ENCODE data around the gene LRPAP1.
"Not testable (repeated sequence)": the region's sequence is repeated elsewhere in the genome, so short reads cannot be mapped to it uniquely, and the experiment has no call there.

DNA sequence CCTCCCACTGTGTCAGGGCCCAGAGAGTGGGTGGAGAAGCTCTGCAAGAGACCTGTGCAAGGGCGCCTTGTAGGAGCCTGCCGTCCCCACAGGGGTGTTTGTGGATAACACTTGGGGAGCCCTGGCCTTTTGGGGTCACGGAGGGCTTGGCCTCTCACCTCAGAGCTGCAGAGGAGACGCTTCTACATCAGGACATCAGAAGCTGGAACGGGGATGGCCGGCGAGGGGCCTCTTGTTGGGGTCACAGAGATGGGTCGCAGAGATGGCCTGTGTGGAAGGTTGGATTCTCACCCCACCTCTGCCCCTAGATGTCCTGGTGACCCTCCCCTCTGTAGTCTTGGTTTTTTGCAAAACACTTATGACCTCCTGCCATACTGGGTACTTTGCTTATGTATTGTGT lies 13.1 kb upstream of the LRPAP1 start:
- TF ChIP-seq, protein P1, sequence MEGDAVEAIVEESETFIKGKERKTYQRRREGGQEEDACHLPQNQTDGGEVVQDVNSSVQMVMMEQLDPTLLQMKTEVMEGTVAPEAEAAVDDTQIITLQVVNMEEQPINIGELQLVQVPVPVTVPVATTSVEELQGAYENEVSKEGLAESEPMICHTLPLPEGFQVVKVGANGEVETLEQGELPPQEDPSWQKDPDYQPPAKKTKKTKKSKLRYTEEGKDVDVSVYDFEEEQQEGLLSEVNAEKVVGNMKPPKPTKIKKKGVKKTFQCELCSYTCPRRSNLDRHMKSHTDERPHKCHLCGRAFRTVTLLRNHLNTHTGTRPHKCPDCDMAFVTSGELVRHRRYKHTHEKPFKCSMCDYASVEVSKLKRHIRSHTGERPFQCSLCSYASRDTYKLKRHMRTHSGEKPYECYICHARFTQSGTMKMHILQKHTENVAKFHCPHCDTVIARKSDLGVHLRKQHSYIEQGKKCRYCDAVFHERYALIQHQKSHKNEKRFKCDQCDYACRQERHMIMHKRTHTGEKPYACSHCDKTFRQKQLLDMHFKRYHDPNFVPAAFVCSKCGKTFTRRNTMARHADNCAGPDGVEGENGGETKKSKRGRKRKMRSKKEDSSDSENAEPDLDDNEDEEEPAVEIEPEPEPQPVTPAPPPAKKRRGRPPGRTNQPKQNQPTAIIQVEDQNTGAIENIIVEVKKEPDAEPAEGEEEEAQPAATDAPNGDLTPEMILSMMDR (IDR thresholded peaks at IDR 0.05 in 4 of 5, conservative IDR thresholded peaks at IDR 0.05 in 1 of 5) = not testable (repeated sequence)
- not testable (repeated sequence) for TF ChIP-seq POLR2A (IDR thresholded peaks at IDR 0.05)
